IMR-90 (cell line): ENCODE data around the gene LYZL2. TPM values are rescaled to one million over a fixed set of nuclear protein-coding genes. Genes with fewer than 3 reads are reported as not detected.

Experiments used
- ATAC-seq: fragments of 200-7000 bp; cut with Tn5 transposase; 2 replicates; pipeline ENCODE4 v1.9.1; 2020; ENCODE audit warnings: low read depth, mild to moderate bottlenecking, moderate library complexity
- BruUV-seq: library from RNA; stranded (reverse); fragments of 400-500 nt; replicated peaks from 2 replicates; lab custom pipeline; 2021; lab: Mats Ljungman, UMichigan
- CTCF ChIA-PET: fragments of 300-600 bp; formaldehyde crosslinking; extraction: SDS; loops from one replicate; lab custom pipeline; 2021; ENCODE audit warnings: antibody characterized with exemption; lab: Yijun Ruan, JAX
- POLR2A ChIA-PET: fragments of 300-600 bp; sonication (Branson Sonifier 250); formaldehyde crosslinking; loops from one replicate; lab custom pipeline; 2022; ENCODE audit warnings: antibody characterized with exemption; ENCODE audit not compliant: unreplicated experiment; lab: Charles Lee
- DNase-seq: peaks from one replicate; pipeline ENCODE4 v3.0.0; 2013
- H2AFZ ChIP-seq: replicated peaks from 2 replicates; pipeline ENCODE3; 2013; ENCODE audit warnings: low read length, mild to moderate bottlenecking; ENCODE audit not compliant: poor library complexity
- H2AK5ac ChIP-seq: 2 replicates; pipeline ENCODE4 v1.6.1; 2013; ENCODE audit warnings: low read depth, low read length, inconsistent platforms
- H2AK9ac ChIP-seq: replicated peaks from 2 replicates; pipeline ENCODE3; 2013; ENCODE audit warnings: mild to moderate bottlenecking, low read depth, low read length, moderate library complexity; ENCODE audit not compliant: poor library complexity
- H2BK120ac ChIP-seq: 2 replicates; pipeline ENCODE4 v1.6.1; 2013; ENCODE audit warnings: low read depth, low read length, inconsistent platforms
- H2BK15ac ChIP-seq: 3 replicates; pipeline ENCODE4 v1.6.1; 2013; ENCODE audit warnings: low read depth, low read length, inconsistent platforms
- H2BK20ac ChIP-seq: 2 replicates; pipeline ENCODE4 v1.6.1; 2013; ENCODE audit warnings: low read depth, mild to moderate bottlenecking, inconsistent platforms, low read length, moderate library complexity
- H2BK5ac ChIP-seq: 2 replicates; pipeline ENCODE4 v1.6.1; 2013; ENCODE audit warnings: mild to moderate bottlenecking, low read depth, low read length, inconsistent platforms; ENCODE audit not compliant: poor library complexity, severe bottlenecking
- H3K14ac ChIP-seq: replicated peaks from 2 replicates; pipeline ENCODE4 v1.6.1; 2013; ENCODE audit warnings: low read depth, low read length, inconsistent platforms
- H3K18ac ChIP-seq: 2 replicates; pipeline ENCODE4 v1.6.1; 2013; ENCODE audit warnings: low read depth, low read length, control low read depth
- H3K23ac ChIP-seq: 2 replicates; pipeline ENCODE4 v1.6.1; 2013; ENCODE audit warnings: low read depth, low read length, inconsistent platforms
- H3K27ac ChIP-seq: 2 replicates; pipeline ENCODE4 v1.5.1; 2013; ENCODE audit warnings: mild to moderate bottlenecking, control low read depth, low read length; ENCODE audit not compliant: insufficient read depth
- H3K27me3 ChIP-seq: 2 replicates; pipeline ENCODE4 v1.6.1; 2013; ENCODE audit warnings: low read length; ENCODE audit not compliant: control insufficient read depth, insufficient read depth
- H3K36me3 ChIP-seq: 2 replicates; pipeline ENCODE4 v1.6.1; 2013; ENCODE audit warnings: low read length, mixed read lengths; ENCODE audit not compliant: control insufficient read depth, insufficient read depth
- H3K4ac ChIP-seq: 2 replicates; pipeline ENCODE4 v1.6.1; 2013; ENCODE audit warnings: low read depth, low read length, inconsistent platforms
- H3K4me1 ChIP-seq: 2 replicates; pipeline ENCODE4 v1.6.1; 2013; ENCODE audit warnings: low read length, mixed read lengths; ENCODE audit not compliant: control insufficient read depth, insufficient read depth
- H3K4me2 ChIP-seq: 2 replicates; pipeline ENCODE4 v1.6.1; 2013; ENCODE audit warnings: low read depth, mild to moderate bottlenecking, control low read depth, low read length, moderate library complexity
- H3K4me3 ChIP-seq: 2 replicates; pipeline ENCODE4 v1.5.1; 2013; ENCODE audit warnings: low read depth, mild to moderate bottlenecking, control low read depth, low read length, moderate library complexity; ENCODE audit not compliant: insufficient read depth
- H3K56ac ChIP-seq: 2 replicates; pipeline ENCODE4 v1.6.1; 2013; ENCODE audit warnings: low read length, inconsistent platforms; ENCODE audit not compliant: insufficient read depth; ENCODE audit errors: extremely low read depth
- H3K79me1 ChIP-seq, 2 experiments: 2 replicates each; pipeline ENCODE4 v1.6.1; 2013; ENCODE audit warnings: low read length in 2 of 2, inconsistent platforms in 1 of 2, low read depth in 1 of 2
- H3K9ac ChIP-seq: 2 replicates; pipeline ENCODE4 v1.6.1; 2013; ENCODE audit warnings: low read depth, low read length, control low read depth
- H3K9me1 ChIP-seq: 2 replicates; pipeline ENCODE4 v1.6.1; 2013; ENCODE audit warnings: low read length, inconsistent platforms; ENCODE audit not compliant: insufficient read depth
- H3K9me3 ChIP-seq: 2 replicates; pipeline ENCODE4 v1.6.1; 2013; ENCODE audit warnings: low read length; ENCODE audit not compliant: control insufficient read depth, insufficient read depth
- H4K20me1 ChIP-seq: 2 replicates; pipeline ENCODE4 v1.6.1; 2013; ENCODE audit warnings: low read length, inconsistent platforms; ENCODE audit not compliant: insufficient read depth
- H4K5ac ChIP-seq: 2 replicates; pipeline ENCODE4 v1.6.1; 2013; ENCODE audit warnings: mild to moderate bottlenecking, low read depth, low read length, control low read depth
- H4K8ac ChIP-seq, 2 experiments: 2 replicates each; pipeline ENCODE4 v1.6.1; 2013; ENCODE audit warnings: low read depth in 2 of 2, low read length in 2 of 2, control low read depth in 1 of 2, inconsistent platforms in 1 of 2
- H4K91ac ChIP-seq: 2 replicates; pipeline ENCODE4 v1.6.1; 2013; ENCODE audit warnings: low read depth, low read length, inconsistent platforms; ENCODE audit not compliant: insufficient read depth
- BHLHE40 ChIP-seq: fragments of 150-350 bp; IDR thresholded peaks from 2 replicates; pipeline ENCODE4 v1.6.1; 2016; ENCODE audit warnings: mild to moderate bottlenecking, low read depth, low read length
- CEBPB ChIP-seq: IDR thresholded peaks from 2 replicates; pipeline ENCODE4 v1.6.1; 2012; ENCODE audit warnings: low read depth, low read length, improper control_type of control experiment
- MAFK ChIP-seq: IDR thresholded peaks from 2 replicates; pipeline ENCODE4 v1.6.1; 2012; ENCODE audit warnings: low read depth, low read length, improper control_type of control experiment
- SMC3 ChIP-seq: fragments of 150-350 bp; IDR thresholded peaks from 2 replicates; pipeline ENCODE4 v1.6.1; 2016; ENCODE audit warnings: low read depth, mild to moderate bottlenecking, antibody characterized with exemption, low read length, moderate library complexity
- WGBS, 2 experiments: methylation state at CpG; one replicate each; pipeline versions ENCODE4 v1.1.5 to v1.1.7; 2013; ENCODE audit warnings: missing lambda C conversion rate in 2 of 2; ENCODE audit not compliant: insufficient read length in 1 of 2; ENCODE audit errors: extremely low coverage in 2 of 2; 5-methylcytosine and 5-hydroxymethylcytosine counted together
- dilution Hi-C: fragments of 300-500 bp; cut with HindIII; formaldehyde crosslinking; loops from one replicate; pipeline ENCODE4 v1.14.3; 2018; ENCODE audit warnings: low sequenced_read_pairs; ENCODE audit not compliant: unreplicated experiment
- in situ Hi-C: fragments of 300-500 bp; cut with MboI; formaldehyde crosslinking; loops from 3 replicates; pipeline ENCODE4 v1.14.3; 2019; ENCODE audit warnings: low sequenced_read_pairs, inconsistent platforms, mixed read lengths
- intact Hi-C: fragments of 100-400 bp; cut with micrococcal nuclease; formaldehyde crosslinking; loops from 2 replicates; pipeline ENCODE4 v1.10.0; 2022
- polyA plus RNA-seq, 3 experiments: library from polyadenylated mRNA; depleted of rRNA; stranded (reverse); fragments of >200 nt; gene quantifications; 2 replicates each; pipeline ENCODE4 v1.2.3, GENCODE V29; 2012; ENCODE audit warnings: low replicate concordance in 1 of 3
- total RNA-seq: library from RNA; depleted of rRNA; stranded (reverse); fragments of >200 nt; gene quantifications from 2 replicates; pipeline ENCODE4 v1.2.3, GENCODE V29; 2012

Gene LYZL2
- total and polyA plus RNA-seq, 2 of the 4 experiments (the other 2 are of a cell fraction) = not detected

DNA sequence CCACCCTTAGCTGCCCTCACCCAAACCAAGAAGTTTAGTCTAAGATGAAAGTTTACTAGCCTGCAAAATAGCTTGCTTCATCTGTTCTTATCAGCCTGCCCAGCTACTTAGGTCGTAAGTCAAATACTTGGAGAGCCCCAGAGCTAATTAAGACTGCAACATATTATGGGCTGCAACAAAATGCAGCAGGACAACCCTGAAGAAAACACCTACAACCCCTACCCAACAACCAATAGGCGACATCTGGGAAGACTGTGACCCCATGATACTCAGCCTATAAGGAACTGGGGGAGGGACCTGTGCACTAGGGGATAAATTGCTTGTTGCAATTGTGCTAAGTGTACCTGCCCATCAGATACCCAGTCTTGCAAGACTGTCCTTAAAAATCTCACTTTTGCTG is 64.1 kb downstream of the LYZL2 start:
- DNase-seq (no peak), ATAC-seq (no peak)
- H3K4me3 ChIP-seq = no peak overlapping the region
- dilution Hi-C loops = no loop called here
- ChIA-PET POLR2A (no interaction called here), CTCF (interaction anchor here (0.5 to 1.8 kb wide), 3 partner anchors 16 to 1495 kb away, joined by 3 to 10 read pairs (median 3); no protein-coding TSS in a partner anchor)
- H3K27me3 ChIP-seq = peaks cover 22% of the 10 kb centered on the region
- no peak overlapping the region for H3K9ac ChIP-seq
- H4K8ac ChIP-seq = no peak overlapping the region
- no peak overlapping the region for H2AFZ ChIP-seq
- no peak overlapping the region for H3K14ac ChIP-seq
- intact Hi-C loops = no loop called here
- H3K18ac ChIP-seq = no peak overlapping the region
- H3K27ac ChIP-seq = no peak overlapping the region
- H3K9me1 ChIP-seq = no peaks in the 10 kb centered on the region
- no peaks in the 10 kb centered on the region for H4K20me1 ChIP-seq
- in situ Hi-C loops = no loop called here
- no CpG with 5 or more reads among the region's 2 CpGs for WGBS, 2 experiments
- H4K91ac ChIP-seq = no peak overlapping the region
- no peak overlapping the region for H2BK120ac ChIP-seq
- no peak overlapping the region for H3K23ac ChIP-seq
- TF ChIP-seq MAFK (no peak), BHLHE40 (no peak), CEBPB (no peak), SMC3 (no peak)
- no peaks in the 10 kb centered on the region; the same call in 1 of the 2 replicates for H3K9me3 ChIP-seq
- no peak overlapping the region for H2BK5ac ChIP-seq
- no peak overlapping the region for H2AK9ac ChIP-seq
- H3K4ac ChIP-seq = no peak overlapping the region
- H4K5ac ChIP-seq = no peak overlapping the region
- H2BK15ac ChIP-seq = no peak overlapping the region
- no peaks in the 10 kb centered on the region for H3K79me1 ChIP-seq
- no peak overlapping the region for H3K4me2 ChIP-seq
- H2AK5ac ChIP-seq = no peak overlapping the region
- H3K56ac ChIP-seq = no peak overlapping the region
- H2BK20ac ChIP-seq = no peak overlapping the region
- BruUV-seq = no TSS peak
- no peaks in the 10 kb centered on the region for H3K4me1 ChIP-seq
- no peaks in the 10 kb centered on the region for H3K36me3 ChIP-seq
